HUES48 (cell line): Measurements from ENCODE around the gene RAB43.
"Not testable (repeated sequence)": the region's sequence is repeated elsewhere in the genome, so short reads cannot be mapped to it uniquely, and the experiment has no call there.

Experiments
- H3K27ac ChIP-seq: one replicate; pipeline ENCODE4 v1.7.0; 2013; ENCODE audit warnings: low read depth, low read length, inconsistent platforms
- H3K27me3 ChIP-seq: 2 replicates; pipeline ENCODE4 v1.6.1; 2013; ENCODE audit warnings: mild to moderate bottlenecking, low read length; ENCODE audit not compliant: control insufficient read depth, insufficient read depth
- H3K36me3 ChIP-seq: 2 replicates; pipeline ENCODE4 v1.6.1; 2013; ENCODE audit warnings: low read length; ENCODE audit not compliant: control insufficient read depth, insufficient read depth
- H3K4me1 ChIP-seq: 2 replicates; pipeline ENCODE4 v1.6.1; 2013; ENCODE audit warnings: mild to moderate bottlenecking, low read length; ENCODE audit not compliant: control insufficient read depth, insufficient read depth
- H3K4me3 ChIP-seq: 2 replicates; pipeline ENCODE4 v1.5.1; 2013; ENCODE audit warnings: mild to moderate bottlenecking, low read depth, low read length
- H3K9ac ChIP-seq: 2 replicates; pipeline ENCODE4 v1.6.1; 2013; ENCODE audit warnings: mild to moderate bottlenecking, low read depth, low read length, moderate library complexity
- H3K9me3 ChIP-seq: 2 replicates; pipeline ENCODE4 v1.6.1; 2013; ENCODE audit warnings: low read length; ENCODE audit not compliant: control insufficient read depth, insufficient read depth

RAB43 gene

GRCh38 chr3:129106320-129106719, 15.3 kb downstream of the RAB43 start:
- Histone ChIP-seq H3K4me3 (no peak overlapping the region), H3K9ac (no peak overlapping the region; the same call in 1 of the 2 replicates), H3K36me3 (no peaks in the 10 kb centered on the region), H3K27ac (no peak overlapping the region), H3K27me3 (no peaks in the 10 kb centered on the region), H3K4me1 (no peaks in the 10 kb centered on the region; the same call in 1 of the 2 replicates), H3K9me3 (no peaks in the 10 kb centered on the region)

- Histone ChIP-seq H3K4me1 (no peaks in the 10 kb centered on the region; the same call in 1 of the 2 replicates), H3K27ac (no peak overlapping the region), H3K9me3 (no peaks in the 10 kb centered on the region), H3K4me3 (no peak overlapping the region), H3K9ac (no peak overlapping the region; the same call in 1 of the 2 replicates), H3K36me3 (no peaks in the 10 kb centered on the region), H3K27me3 (no peaks in the 10 kb centered on the region)
Measured at GRCh38 chr3:129105862-129106261, 15.7 kb downstream of the RAB43 start.

- Histone ChIP-seq H3K27ac (no peak overlapping the region), H3K4me3 (no peak overlapping the region), H3K9ac (no peak overlapping the region), H3K9me3 (no peaks in the 10 kb centered on the region), H3K27me3 (no peaks in the 10 kb centered on the region), H3K4me1 (no peaks in the 10 kb centered on the region; the same call in 1 of the 2 replicates), H3K36me3 (no peaks in the 10 kb centered on the region)
Measured at GRCh38 chr3:129104498-129105079, 17.0 kb downstream of the RAB43 start.

GRCh38 chr3:129104051-129104450, 17.6 kb downstream of the RAB43 start:
- Histone ChIP-seq H3K36me3 (no peaks in the 10 kb centered on the region), H3K4me1 (no peaks in the 10 kb centered on the region; the same call in 1 of the 2 replicates), H3K4me3 (no peak overlapping the region), H3K27ac (no peak overlapping the region), H3K9ac (no peak overlapping the region), H3K9me3 (no peaks in the 10 kb centered on the region), H3K27me3 (no peaks in the 10 kb centered on the region)

GRCh38 chr3:129103296-129103695, 18.3 kb downstream of the RAB43 start:
- Histone ChIP-seq H3K27me3 (no peaks in the 10 kb centered on the region), H3K4me3 (no peak overlapping the region), H3K9me3 (no peaks in the 10 kb centered on the region), H3K4me1 (no peaks in the 10 kb centered on the region; the same call in 1 of the 2 replicates), H3K9ac (no peak overlapping the region), H3K36me3 (no peaks in the 10 kb centered on the region), H3K27ac (no peak overlapping the region)

GRCh38 chr3:129101370-129102138, 20.1 kb downstream of the RAB43 start:
- no peak overlapping the region for H3K27ac ChIP-seq
- H3K36me3 ChIP-seq = no peaks in the 10 kb centered on the region
- H3K4me3 ChIP-seq = no peak overlapping the region
- no peaks in the 10 kb centered on the region for H3K27me3 ChIP-seq
- no peak overlapping the region for H3K9ac ChIP-seq
- H3K9me3 ChIP-seq = no peaks in the 10 kb centered on the region
- no peaks in the 10 kb centered on the region; the same call in 1 of the 2 replicates for H3K4me1 ChIP-seq

- H3K36me3 ChIP-seq = no peaks in the 10 kb centered on the region
- no peaks in the 10 kb centered on the region for H3K4me1 ChIP-seq
Measured at GRCh38 chr3:129100274-129100673, 21.3 kb downstream of the RAB43 start.

GRCh38 chr3:129095285-129095684, 26.3 kb downstream of the RAB43 start:
- H3K27ac ChIP-seq = no peak overlapping the region
- no peaks in the 10 kb centered on the region for H3K9me3 ChIP-seq
- no peaks in the 10 kb centered on the region for H3K27me3 ChIP-seq
- H3K4me1 ChIP-seq = no peaks in the 10 kb centered on the region
- peaks cover 18% of the 10 kb centered on the region for H3K36me3 ChIP-seq
- H3K4me3 ChIP-seq = no peak overlapping the region
- H3K9ac ChIP-seq = no peak overlapping the region

More at GRCh38 chr3:129100274-129100673, 21.3 kb downstream of the RAB43 start:
- Histone ChIP-seq H3K9me3 (no peaks in the 10 kb centered on the region), H3K4me3 (no peak overlapping the region), H3K9ac (no peak overlapping the region), H3K27me3 (no peaks in the 10 kb centered on the region), H3K27ac (no peak overlapping the region)

- H3K36me3 ChIP-seq = not testable (repeated sequence)
Measured at GRCh38 chr3:129088312-129088711, 33.3 kb downstream of the RAB43 start.

GRCh38 chr3:129087904-129088303, 33.7 kb downstream of the RAB43 start:
- H3K27me3 ChIP-seq, H3K4me3 ChIP-seq, H3K27ac ChIP-seq, H3K36me3 ChIP-seq, H3K9me3 ChIP-seq, H3K9ac ChIP-seq, H3K4me1 ChIP-seq: not testable (repeated sequence)

More at GRCh38 chr3:129088312-129088711, 33.3 kb downstream of the RAB43 start:
- H3K4me1 ChIP-seq, H3K9ac ChIP-seq, H3K4me3 ChIP-seq, H3K9me3 ChIP-seq, H3K27ac ChIP-seq, H3K27me3 ChIP-seq: not testable (repeated sequence)

- Histone ChIP-seq H3K27ac (no peak overlapping the region), H3K4me1 (no peaks in the 10 kb centered on the region), H3K4me3 (no peak overlapping the region), H3K9ac (no peak overlapping the region), H3K36me3 (peaks cover 6% of the 10 kb centered on the region; the same call in 1 of the 2 replicates), H3K27me3 (no peaks in the 10 kb centered on the region), H3K9me3 (no peaks in the 10 kb centered on the region)
Measured at GRCh38 chr3:129087138-129087702, 34.4 kb downstream of the RAB43 start.
